Jurkat, Clone E6-1 (cell line): Measurements from ENCODE around the gene MCM10.
"Not testable (repeated sequence)": the region's sequence is repeated elsewhere in the genome, so short reads cannot be mapped to it uniquely, and the experiment has no call there.

Experiments
- DNase-seq: peaks from one replicate; pipeline ENCODE4 v3.0.0-alpha.2; 2011; ENCODE audit warnings: low read depth, low spot score
- H3K4me3 ChIP-seq: 2 replicates; pipeline ENCODE4 v1.5.1; 2011; ENCODE audit warnings: mild to moderate bottlenecking, low read length, control low read depth, moderate library complexity

MCM10 gene

DNA sequence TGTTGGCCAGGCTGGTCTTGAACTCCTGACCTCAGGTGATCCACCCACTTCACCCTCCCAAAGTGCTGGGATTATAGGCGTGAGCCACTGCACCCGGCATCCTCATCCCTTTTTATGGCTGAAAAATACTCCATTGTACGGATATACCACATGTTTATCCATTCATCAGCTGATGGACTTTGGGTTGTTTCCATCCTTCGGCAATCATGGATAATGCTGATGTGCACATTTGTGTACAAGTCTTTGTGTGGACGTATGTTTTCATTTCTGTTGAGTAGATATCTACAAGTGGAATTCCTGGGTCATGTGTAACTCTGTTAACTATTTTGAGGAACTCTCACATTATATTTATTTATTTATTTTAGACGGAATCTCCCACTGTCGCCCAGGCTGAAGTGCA, 78.6 kb downstream of the MCM10 start:
- DNase-seq: no peak
- H3K4me3 ChIP-seq: no peak overlapping the region

DNA sequence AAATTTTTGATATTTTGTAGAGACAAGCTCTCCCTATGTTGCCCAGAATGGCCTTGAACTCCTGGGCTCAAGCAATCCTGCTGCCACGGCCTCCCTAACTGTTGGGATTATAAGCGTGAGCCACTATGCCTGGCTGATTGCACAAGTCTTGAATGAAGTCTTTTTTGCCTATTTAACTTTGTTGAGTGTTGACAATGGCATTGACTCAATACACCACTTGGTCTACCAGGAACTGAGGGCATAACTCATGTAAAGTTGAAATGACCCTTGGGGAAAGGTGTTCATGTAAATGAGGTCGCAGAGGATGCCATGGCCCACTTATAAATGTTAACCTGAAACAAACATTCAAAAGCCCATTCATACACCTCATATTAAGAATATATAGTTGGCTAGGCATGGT, 80.3 kb downstream of the MCM10 start:
- H3K4me3 ChIP-seq: no peak overlapping the region
- DNase-seq: no peak

DNA sequence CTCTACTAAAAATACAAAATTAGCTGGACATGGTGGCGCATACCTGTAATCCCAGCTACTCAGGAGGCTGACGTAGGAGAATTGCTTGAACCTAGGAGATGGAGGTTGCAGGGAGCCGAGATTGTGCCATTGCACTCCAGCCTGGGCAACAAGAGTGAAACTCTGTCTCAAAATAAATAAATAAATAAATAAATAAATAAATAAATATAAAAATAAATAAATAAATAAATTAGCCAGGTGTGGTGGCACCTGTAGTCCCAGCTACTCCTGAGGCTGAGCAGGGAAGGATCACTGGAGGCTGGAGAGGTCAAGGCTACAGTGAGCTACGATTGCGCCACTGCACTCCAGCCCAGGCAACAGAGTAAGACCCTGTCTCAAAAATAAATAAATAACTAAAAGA, 80.9 kb downstream of the MCM10 start:
- DNase-seq: not testable (repeated sequence)

DNA sequence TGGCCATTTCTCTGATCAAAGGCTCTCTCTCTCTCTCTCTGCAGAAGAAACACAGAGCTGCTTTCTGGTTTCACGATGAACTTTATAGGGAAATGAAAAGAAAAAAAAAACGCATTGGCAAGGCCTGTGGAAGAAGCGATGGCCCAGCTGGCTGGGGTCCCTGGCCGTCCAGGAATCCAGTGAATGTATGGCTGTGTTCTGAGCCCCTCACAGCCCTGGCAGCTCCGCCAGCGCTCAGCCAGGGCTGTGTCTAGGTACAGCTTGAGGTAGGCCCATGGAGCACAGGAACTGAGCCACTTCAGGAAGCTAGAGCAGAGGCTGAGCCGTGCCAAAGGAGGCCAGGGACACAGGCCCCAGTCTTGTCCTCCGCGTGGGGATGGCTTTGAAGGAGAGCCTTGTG, 85.9 kb downstream of the MCM10 start:
- DNase-seq: no peak
- no peak overlapping the region for H3K4me3 ChIP-seq

More for the DNA sequence above, 80.9 kb downstream of the MCM10 start:
- not testable (repeated sequence) for H3K4me3 ChIP-seq

DNA sequence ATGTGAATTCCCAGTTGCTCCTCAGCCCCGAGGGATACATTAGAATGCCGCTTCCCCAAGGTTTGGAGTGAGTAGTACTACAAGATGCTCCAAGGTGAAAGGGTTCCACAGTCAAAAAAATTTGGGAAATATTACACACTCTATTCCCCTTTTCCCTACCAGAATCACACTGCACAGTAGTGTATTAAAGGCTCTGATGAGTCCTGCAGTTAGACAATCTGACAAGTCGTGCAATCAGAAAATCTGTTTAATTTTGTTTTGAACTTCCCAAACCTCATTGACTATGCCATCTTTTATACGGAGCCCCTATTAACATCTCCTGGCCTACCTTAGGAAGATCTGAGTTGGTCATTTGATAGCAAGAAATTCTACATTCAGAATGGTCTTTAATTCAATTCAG, 86.4 kb downstream of the MCM10 start:
- no peak overlapping the region for H3K4me3 ChIP-seq
- DNase-seq: no peak

DNA sequence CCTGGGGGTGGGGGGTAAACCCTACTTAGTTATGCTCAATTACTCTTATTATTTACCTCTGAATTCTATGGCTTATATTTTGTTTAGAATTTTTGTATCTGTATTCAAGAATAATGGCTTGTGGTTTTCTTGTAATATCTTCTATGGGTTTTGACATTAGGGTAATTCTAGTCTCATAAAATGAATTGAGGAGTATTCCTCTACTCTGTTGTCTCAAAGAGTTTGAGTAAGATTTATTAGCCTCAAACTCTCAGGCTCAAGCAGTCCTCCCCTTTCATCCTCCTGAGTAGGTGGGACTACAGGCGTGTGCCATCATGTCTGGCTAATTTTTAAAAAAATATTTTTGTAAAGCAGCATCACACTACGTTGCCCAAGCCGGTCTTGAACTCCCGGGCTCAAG, 92.4 kb downstream of the MCM10 start:
- no peak overlapping the region for H3K4me3 ChIP-seq
- no peak for DNase-seq

DNA sequence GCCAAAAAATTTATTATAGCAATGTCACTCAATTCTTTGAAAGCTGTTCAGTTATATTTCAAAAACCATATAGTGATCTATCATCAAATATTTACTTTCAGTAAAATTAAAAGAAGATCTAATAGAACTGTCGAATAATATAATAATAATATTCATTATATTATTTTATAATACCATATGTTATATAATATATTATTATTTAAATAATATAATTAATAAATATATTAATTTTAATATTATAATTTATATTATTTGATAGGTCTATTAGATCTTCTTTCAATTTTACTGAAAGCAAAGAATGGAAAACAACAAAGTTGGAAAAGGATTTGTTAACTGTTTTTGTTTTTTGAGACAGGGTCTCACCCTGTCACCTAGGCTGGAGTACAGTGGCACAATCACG, 95.3 kb downstream of the MCM10 start:
- H3K4me3 ChIP-seq: no peak overlapping the region
- no peak for DNase-seq

DNA sequence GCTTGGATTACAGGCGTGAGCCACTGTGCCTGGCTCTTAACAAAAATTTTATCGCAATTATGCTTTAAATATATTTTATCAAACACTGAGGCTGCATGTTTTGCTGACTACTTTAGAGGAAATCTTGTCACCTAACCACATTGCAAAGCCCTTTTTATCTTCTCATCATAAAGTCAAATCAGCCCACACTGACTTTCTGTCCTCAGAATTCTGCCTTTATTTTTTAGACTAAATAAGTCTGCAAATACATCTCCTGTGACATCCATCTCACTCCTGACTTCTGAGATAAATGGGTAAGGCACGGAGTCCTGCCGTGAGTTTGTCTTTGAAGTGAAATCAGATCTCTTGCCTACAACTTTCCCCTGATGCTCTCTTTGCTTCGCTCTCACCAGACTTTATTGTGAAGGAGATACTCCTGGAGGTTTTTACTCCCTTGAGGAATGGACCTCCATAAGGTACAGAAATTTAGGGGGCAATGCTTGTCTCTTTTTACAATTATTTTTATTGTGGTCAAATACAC, 96.3 kb downstream of the MCM10 start:
- DNase-seq: peak; percentile 56
- H3K4me3 ChIP-seq: no peak overlapping the region
